WTC11 (cell line): ENCODE data around the gene B3GAT1. TPM values are rescaled to one million over a fixed set of nuclear protein-coding genes. Genes with fewer than 3 reads are reported as not detected.

ENCODE experiments used
- ATAC-seq: fragments of 200-7000 bp; cut with Tn5 transposase; 2 replicates; pipeline ENCODE4 v1.10.0; 2021; ENCODE audit warnings: mild to moderate bottlenecking, moderate library complexity
- CTCF ChIA-PET: fragments of 300-600 bp; sonication (Branson Sonifier 250); formaldehyde crosslinking; loops from one replicate; lab custom pipeline; 2021; ENCODE audit warnings: antibody characterized with exemption; lab: Charles Lee
- POLR2A ChIA-PET: fragments of 350-600 bp; sonication (Branson Sonifier 250); formaldehyde crosslinking; loops from one replicate; lab custom pipeline; 2021; ENCODE audit warnings: antibody characterized with exemption; lab: Charles Lee
- DNase-seq: peaks from one replicate; pipeline ENCODE4 v3.0.0; 2021; ENCODE audit warnings: low spot score
- H3K27ac Mint-ChIP-seq: 2 replicates; pipeline ENCODE4 v1.8.0; 2021; ENCODE audit warnings: mixed read lengths
- H3K27me3 Mint-ChIP-seq: 2 replicates; pipeline ENCODE4 v1.8.0; 2021; ENCODE audit warnings: low read depth, mild to moderate bottlenecking, moderate library complexity, mixed read lengths
- H3K36me3 Mint-ChIP-seq: 2 replicates; pipeline ENCODE4 v1.8.0; 2021; ENCODE audit warnings: mixed read lengths
- H3K4me1 Mint-ChIP-seq: 2 replicates; pipeline ENCODE4 v1.8.0; 2022; ENCODE audit warnings: mixed read lengths
- H3K4me3 Mint-ChIP-seq: 2 replicates; pipeline ENCODE4 v1.8.0; 2021; ENCODE audit warnings: mild to moderate bottlenecking, moderate library complexity, mixed read lengths
- H3K9me3 Mint-ChIP-seq: 2 replicates; pipeline ENCODE4 v1.8.0; 2021; ENCODE audit warnings: mixed read lengths
- AFF4 ChIP-seq: sonication (generic); formaldehyde crosslinking; IDR thresholded peaks from 2 replicates; pipeline ENCODE4 v1.8.1; 2023; ENCODE audit warnings: mild to moderate bottlenecking, missing genetic modification reagents, borderline replicate concordance
- ATF3 ChIP-seq: sonication (generic); formaldehyde crosslinking; conservative IDR thresholded peaks from 2 replicates; pipeline ENCODE4 v1.8.1; 2022; ENCODE audit warnings: mild to moderate bottlenecking, missing genetic modification reagents
- ELF4 ChIP-seq: sonication (generic); formaldehyde crosslinking; IDR thresholded peaks from 2 replicates; pipeline ENCODE4 v1.8.1; 2022; ENCODE audit warnings: low read depth, mild to moderate bottlenecking, moderate library complexity, missing genetic modification reagents
- ESRRA ChIP-seq: sonication (generic); formaldehyde crosslinking; IDR thresholded peaks from 2 replicates; pipeline ENCODE4 v1.8.1; 2022; ENCODE audit warnings: mild to moderate bottlenecking, missing genetic modification reagents, borderline replicate concordance
- FOXJ3 ChIP-seq: sonication (generic); formaldehyde crosslinking; IDR thresholded peaks from 2 replicates; pipeline ENCODE4 v1.9.0; 2021; ENCODE audit warnings: missing genetic modification reagents, mild to moderate bottlenecking, borderline replicate concordance
- FOXK1 ChIP-seq: sonication (generic); formaldehyde crosslinking; IDR thresholded peaks from 2 replicates; pipeline ENCODE4 v1.8.0; 2022; ENCODE audit warnings: mild to moderate bottlenecking, moderate library complexity, missing genetic modification reagents
- IRF2 ChIP-seq: sonication (generic); formaldehyde crosslinking; IDR thresholded peaks from 2 replicates; pipeline ENCODE4 v1.8.0; 2022; ENCODE audit warnings: low read depth, missing genetic modification reagents, borderline replicate concordance
- JUN ChIP-seq: sonication (generic); formaldehyde crosslinking; IDR thresholded peaks from 2 replicates; pipeline ENCODE4 v1.8.0; 2023; ENCODE audit warnings: mild to moderate bottlenecking, missing genetic modification reagents
- MXD4 ChIP-seq: fragments of 250-450 bp; sonication (Bioruptor Pico); IDR thresholded peaks from 2 replicates; pipeline ENCODE4 v1.8.0; 2021; ENCODE audit warnings: mild to moderate bottlenecking, moderate library complexity, borderline replicate concordance
- NFYB ChIP-seq: sonication (generic); formaldehyde crosslinking; conservative IDR thresholded peaks from 2 replicates; pipeline ENCODE4 v1.8.0; 2022; ENCODE audit warnings: low read depth, missing genetic modification reagents
- SMAD3 ChIP-seq: sonication (generic); formaldehyde crosslinking; IDR thresholded peaks from 2 replicates; pipeline ENCODE4 v1.8.0; 2022; ENCODE audit warnings: missing genetic modification reagents, mild to moderate bottlenecking, borderline replicate concordance
- TP53 ChIP-seq: sonication (generic); formaldehyde crosslinking; IDR thresholded peaks from 2 replicates; pipeline ENCODE4 v1.8.1; 2023; ENCODE audit warnings: mild to moderate bottlenecking, missing genetic modification reagents
- ZNF232 ChIP-seq: sonication (generic); formaldehyde crosslinking; IDR thresholded peaks from 2 replicates; pipeline ENCODE4 v1.8.0; 2022; ENCODE audit warnings: mild to moderate bottlenecking, missing genetic modification reagents
- ZNF263 ChIP-seq: sonication (generic); formaldehyde crosslinking; IDR thresholded peaks from 2 replicates; pipeline ENCODE4 v1.8.1; 2022; ENCODE audit warnings: low read depth, mild to moderate bottlenecking, moderate library complexity, missing genetic modification reagents
- ZNF396 ChIP-seq: fragments of 250-450 bp; sonication (Bioruptor Pico); IDR thresholded peaks from 2 replicates; pipeline ENCODE4 v1.8.0; 2021; ENCODE audit warnings: mild to moderate bottlenecking, moderate library complexity, borderline replicate concordance
- total RNA-seq: library from RNA; stranded (reverse); gene quantifications from 3 replicates; pipeline ENCODE4 v1.2.3, GENCODE V29; 2021
- TF ChIP-seq, protein P1 (sequence below): fragments of 250-450 bp; sonication (Bioruptor Pico); conservative IDR thresholded peaks from 2 replicates; pipeline ENCODE4 v1.9.0; 2021; ENCODE audit warnings: mild to moderate bottlenecking
- TF ChIP-seq, protein P2 (sequence below): sonication (generic); formaldehyde crosslinking; IDR thresholded peaks from 2 replicates; pipeline ENCODE4 v1.8.1; 2022; ENCODE audit warnings: mild to moderate bottlenecking, moderate library complexity, missing genetic modification reagents
- TF ChIP-seq, protein P3 (sequence below): fragments of 250-450 bp; sonication (Bioruptor Pico); IDR thresholded peaks from 2 replicates; pipeline ENCODE4 v1.9.0; 2021; ENCODE audit warnings: mild to moderate bottlenecking
- TF ChIP-seq, protein P4 (sequence below): sonication (generic); formaldehyde crosslinking; IDR thresholded peaks from 2 replicates; pipeline ENCODE4 v1.8.1; 2023; ENCODE audit warnings: mild to moderate bottlenecking, moderate library complexity, missing genetic modification reagents
- TF ChIP-seq, protein P5 (sequence below): sonication (generic); formaldehyde crosslinking; IDR thresholded peaks from 2 replicates; pipeline ENCODE4 v1.8.0; 2022; ENCODE audit warnings: mild to moderate bottlenecking, missing genetic modification reagents
- TF ChIP-seq, protein P6 (sequence below): sonication (generic); formaldehyde crosslinking; IDR thresholded peaks from 2 replicates; pipeline ENCODE4 v1.8.1; 2023; ENCODE audit warnings: mild to moderate bottlenecking, missing genetic modification reagents, moderate library complexity

B3GAT1 gene
- total RNA-seq, 1 experiment from 2014 or later = 30.0 TPM

DNA sequence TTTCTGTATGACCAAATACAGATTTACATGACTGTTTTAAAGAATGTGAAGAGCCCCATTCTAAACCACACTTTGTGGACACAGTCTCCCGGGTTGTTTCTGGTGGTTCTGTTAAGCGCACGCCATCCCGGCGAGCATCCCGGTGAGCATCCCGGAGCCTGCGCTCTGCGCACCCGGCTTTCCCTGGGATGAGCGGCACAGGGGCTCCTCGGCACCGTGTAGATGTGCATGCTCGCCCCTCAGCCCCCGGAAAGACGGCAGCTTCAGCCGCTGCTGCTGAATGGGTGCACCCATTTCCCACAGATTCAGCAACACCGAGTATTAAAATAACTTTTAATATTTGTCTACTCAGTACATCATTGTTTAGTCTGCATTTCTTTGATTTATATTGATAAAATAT, 44.3 kb downstream of the B3GAT1 start (continued):
- TF ChIP-seq, protein P1, sequence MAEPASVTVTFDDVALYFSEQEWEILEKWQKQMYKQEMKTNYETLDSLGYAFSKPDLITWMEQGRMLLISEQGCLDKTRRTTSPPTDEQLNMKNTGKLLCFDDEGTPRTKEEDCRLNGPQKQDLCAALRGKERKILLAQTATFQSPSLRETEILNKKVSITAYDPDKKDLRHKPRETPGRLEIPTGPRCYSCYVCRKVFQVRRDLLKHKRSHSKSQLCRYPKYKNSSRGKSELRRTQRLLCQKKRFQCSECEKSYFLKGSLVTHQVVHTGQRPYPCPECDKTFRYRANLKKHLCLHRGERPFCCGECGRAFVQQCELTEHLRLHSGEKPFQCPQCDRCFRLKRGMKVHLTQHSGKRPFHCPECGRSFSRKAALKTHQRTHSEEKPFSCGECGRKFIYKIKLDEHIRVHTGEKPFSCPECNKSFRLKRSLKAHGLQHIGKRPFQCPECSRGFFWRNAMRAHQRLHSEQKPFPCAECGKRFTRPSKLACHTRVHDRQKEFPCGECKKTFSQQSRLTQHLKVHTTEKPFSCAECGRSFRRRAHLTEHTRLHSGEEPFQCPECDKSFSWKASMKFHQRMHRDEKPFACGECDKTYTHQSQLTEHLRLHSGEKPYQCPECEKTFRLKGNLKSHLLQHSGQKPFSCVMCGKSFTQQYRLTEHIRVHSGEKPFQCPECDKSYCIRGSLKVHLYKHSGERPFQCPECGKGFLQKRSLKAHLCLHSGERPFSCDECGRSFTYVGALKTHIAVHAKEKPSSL (CRISPR knock-in tag) = no peak
- no peak for TF ChIP-seq NFYB (CRISPR knock-in tag)
- TF ChIP-seq, protein P2, sequence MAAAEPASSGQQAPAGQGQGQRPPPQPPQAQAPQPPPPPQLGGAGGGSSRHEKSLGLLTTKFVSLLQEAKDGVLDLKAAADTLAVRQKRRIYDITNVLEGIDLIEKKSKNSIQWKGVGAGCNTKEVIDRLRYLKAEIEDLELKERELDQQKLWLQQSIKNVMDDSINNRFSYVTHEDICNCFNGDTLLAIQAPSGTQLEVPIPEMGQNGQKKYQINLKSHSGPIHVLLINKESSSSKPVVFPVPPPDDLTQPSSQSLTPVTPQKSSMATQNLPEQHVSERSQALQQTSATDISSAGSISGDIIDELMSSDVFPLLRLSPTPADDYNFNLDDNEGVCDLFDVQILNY = no peak
- TF ChIP-seq MXD4 = no peak

- Mint-ChIP-seq H3K9me3 (no peaks in the 10 kb centered on the region), H3K36me3 (no peaks in the 10 kb centered on the region), H3K27ac (no peak overlapping the region), H3K4me1 (peaks cover 9% of the 10 kb centered on the region), H3K4me3 (no peak overlapping the region), H3K27me3 (no peaks in the 10 kb centered on the region; the same call in none of the 2 replicates)
- POLR2A ChIA-PET = no interaction called here
- CTCF ChIA-PET = no interaction called here
- DNase-seq = no peak
- TF ChIP-seq ELF4 (no peak), IRF2 (CRISPR knock-in tag) (no peak), ESRRA (no peak), FOXJ3 (CRISPR knock-in tag) (no peak), ZNF232 (CRISPR knock-in tag) (no peak), SMAD3 (CRISPR knock-in tag) (no peak), TP53 (CRISPR knock-in tag) (no peak), ZNF396 (CRISPR knock-in tag) (no peak), ZNF263 (CRISPR knock-in tag) (no peak), ATF3 (CRISPR knock-in tag) (no peak), FOXK1 (CRISPR knock-in tag) (no peak), AFF4 (CRISPR knock-in tag) (no peak), JUN (CRISPR knock-in tag) (no peak)
- TF ChIP-seq, protein P2 = no peak
- TF ChIP-seq, protein P3, sequence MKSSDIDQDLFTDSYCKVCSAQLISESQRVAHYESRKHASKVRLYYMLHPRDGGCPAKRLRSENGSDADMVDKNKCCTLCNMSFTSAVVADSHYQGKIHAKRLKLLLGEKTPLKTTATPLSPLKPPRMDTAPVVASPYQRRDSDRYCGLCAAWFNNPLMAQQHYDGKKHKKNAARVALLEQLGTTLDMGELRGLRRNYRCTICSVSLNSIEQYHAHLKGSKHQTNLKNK (CRISPR knock-in tag) = no peak
- TF ChIP-seq, protein P4, sequence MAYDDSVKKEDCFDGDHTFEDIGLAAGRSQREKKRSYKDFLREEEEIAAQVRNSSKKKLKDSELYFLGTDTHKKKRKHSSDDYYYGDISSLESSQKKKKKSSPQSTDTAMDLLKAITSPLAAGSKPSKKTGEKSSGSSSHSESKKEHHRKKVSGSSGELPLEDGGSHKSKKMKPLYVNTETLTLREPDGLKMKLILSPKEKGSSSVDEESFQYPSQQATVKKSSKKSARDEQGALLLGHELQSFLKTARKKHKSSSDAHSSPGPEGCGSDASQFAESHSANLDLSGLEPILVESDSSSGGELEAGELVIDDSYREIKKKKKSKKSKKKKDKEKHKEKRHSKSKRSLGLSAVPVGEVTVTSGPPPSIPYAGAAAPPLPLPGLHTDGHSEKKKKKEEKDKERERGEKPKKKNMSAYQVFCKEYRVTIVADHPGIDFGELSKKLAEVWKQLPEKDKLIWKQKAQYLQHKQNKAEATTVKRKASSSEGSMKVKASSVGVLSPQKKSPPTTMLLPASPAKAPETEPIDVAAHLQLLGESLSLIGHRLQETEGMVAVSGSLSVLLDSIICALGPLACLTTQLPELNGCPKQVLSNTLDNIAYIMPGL (CRISPR knock-in tag) = no peak
- TF ChIP-seq, protein P5, sequence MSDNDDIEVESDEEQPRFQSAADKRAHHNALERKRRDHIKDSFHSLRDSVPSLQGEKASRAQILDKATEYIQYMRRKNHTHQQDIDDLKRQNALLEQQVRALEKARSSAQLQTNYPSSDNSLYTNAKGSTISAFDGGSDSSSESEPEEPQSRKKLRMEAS (CRISPR knock-in tag) = no peak
- TF ChIP-seq, protein P6, sequence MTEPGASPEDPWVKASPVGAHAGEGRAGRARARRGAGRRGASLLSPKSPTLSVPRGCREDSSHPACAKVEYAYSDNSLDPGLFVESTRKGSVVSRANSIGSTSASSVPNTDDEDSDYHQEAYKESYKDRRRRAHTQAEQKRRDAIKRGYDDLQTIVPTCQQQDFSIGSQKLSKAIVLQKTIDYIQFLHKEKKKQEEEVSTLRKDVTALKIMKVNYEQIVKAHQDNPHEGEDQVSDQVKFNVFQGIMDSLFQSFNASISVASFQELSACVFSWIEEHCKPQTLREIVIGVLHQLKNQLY (CRISPR knock-in tag) = no peak
- ATAC-seq = no peak
These were observed 45.8 kb downstream of the B3GAT1 start for GRCh38 chr11:134366254-134366653.
